Progenitor cell of endocrine pancreas (in vitro differentiated cells): ENCODE results near the gene IQGAP3. TPM values are rescaled to one million over a fixed set of nuclear protein-coding genes. Genes with fewer than 3 reads are reported as not detected.
"Not testable (repeated sequence)": the region's sequence is repeated elsewhere in the genome, so short reads cannot be mapped to it uniquely, and the experiment has no call there.

ENCODE experiments used
- DNase-seq: peaks from one replicate; pipeline ENCODE4 v3.0.0; 2021; ENCODE audit warnings: low spot score; ENCODE audit not compliant: unreplicated experiment
- H3K27ac Mint-ChIP-seq: 2 replicates; pipeline ENCODE4 v1.8.0; 2021; ENCODE audit warnings: mild to moderate bottlenecking, moderate library complexity, mixed read lengths
- H3K27me3 Mint-ChIP-seq: 2 replicates; pipeline ENCODE4 v1.8.0; 2021; ENCODE audit warnings: mixed read lengths
- H3K36me3 Mint-ChIP-seq: 2 replicates; pipeline ENCODE4 v1.8.0; 2022; ENCODE audit warnings: mixed read lengths; ENCODE audit not compliant: insufficient read depth
- H3K4me1 Mint-ChIP-seq: 2 replicates; pipeline ENCODE4 v1.8.0; 2021; ENCODE audit warnings: low read depth, mixed read lengths
- H3K4me3 Mint-ChIP-seq: 2 replicates; pipeline ENCODE4 v1.8.0; 2021; ENCODE audit warnings: low read depth, mild to moderate bottlenecking, moderate library complexity, mixed read lengths
- H3K9me3 Mint-ChIP-seq: 2 replicates; pipeline ENCODE4 v1.8.0; 2021; ENCODE audit warnings: low read depth, mixed read lengths
- total RNA-seq: library from RNA; stranded (reverse); gene quantifications from 2 replicates; pipeline ENCODE4 v1.2.1, GENCODE V29; 2021
- TF ChIP-seq, protein P1 (sequence below): fragments of 200-600 bp; sonication (generic); IDR thresholded peaks from one replicate; pipeline ENCODE4 v1.5.0; 2021; ENCODE audit warnings: antibody characterized with exemption, mild to moderate bottlenecking; ENCODE audit not compliant: unreplicated experiment

Gene IQGAP3
- total RNA-seq, 1 donor from 2014 or later, result 29.6 TPM

GRCh38 chr1:156612666-156613065 lies 40.3 kb upstream of the IQGAP3 start:
- Mint-ChIP-seq H3K27me3 (peaks cover 23% of the 10 kb centered on the region), H3K27ac (no peak overlapping the region), H3K4me3 (no peak overlapping the region), H3K4me1 (peaks cover 11% of the 10 kb centered on the region), H3K36me3 (no peaks in the 10 kb centered on the region), H3K9me3 (no peaks in the 10 kb centered on the region)
- TF ChIP-seq, protein P1, sequence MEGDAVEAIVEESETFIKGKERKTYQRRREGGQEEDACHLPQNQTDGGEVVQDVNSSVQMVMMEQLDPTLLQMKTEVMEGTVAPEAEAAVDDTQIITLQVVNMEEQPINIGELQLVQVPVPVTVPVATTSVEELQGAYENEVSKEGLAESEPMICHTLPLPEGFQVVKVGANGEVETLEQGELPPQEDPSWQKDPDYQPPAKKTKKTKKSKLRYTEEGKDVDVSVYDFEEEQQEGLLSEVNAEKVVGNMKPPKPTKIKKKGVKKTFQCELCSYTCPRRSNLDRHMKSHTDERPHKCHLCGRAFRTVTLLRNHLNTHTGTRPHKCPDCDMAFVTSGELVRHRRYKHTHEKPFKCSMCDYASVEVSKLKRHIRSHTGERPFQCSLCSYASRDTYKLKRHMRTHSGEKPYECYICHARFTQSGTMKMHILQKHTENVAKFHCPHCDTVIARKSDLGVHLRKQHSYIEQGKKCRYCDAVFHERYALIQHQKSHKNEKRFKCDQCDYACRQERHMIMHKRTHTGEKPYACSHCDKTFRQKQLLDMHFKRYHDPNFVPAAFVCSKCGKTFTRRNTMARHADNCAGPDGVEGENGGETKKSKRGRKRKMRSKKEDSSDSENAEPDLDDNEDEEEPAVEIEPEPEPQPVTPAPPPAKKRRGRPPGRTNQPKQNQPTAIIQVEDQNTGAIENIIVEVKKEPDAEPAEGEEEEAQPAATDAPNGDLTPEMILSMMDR, result no peak
- DNase-seq, result no peak

DNA sequence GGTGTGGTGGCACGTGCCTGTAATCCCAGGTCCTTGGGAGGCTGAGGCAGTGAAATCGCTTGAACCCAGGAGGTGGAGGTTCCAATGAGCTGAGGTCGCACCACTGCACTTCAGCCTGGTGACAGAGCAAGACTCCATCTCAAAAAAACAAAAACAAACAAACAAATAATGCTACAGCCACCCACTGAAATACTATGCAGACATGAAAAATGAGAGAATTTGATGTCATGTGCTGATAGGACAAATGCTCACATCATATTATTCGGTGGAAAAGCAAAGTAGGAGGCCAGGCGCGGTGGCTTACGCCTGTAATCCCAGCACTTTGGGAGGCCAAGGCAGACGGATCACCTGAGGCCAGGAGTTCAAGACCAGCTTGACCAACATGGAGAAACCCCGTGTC lies 37.7 kb upstream of the IQGAP3 start:
- not testable (repeated sequence) for H3K27ac Mint-ChIP-seq, H3K4me3 Mint-ChIP-seq, H3K36me3 Mint-ChIP-seq, H3K4me1 Mint-ChIP-seq, H3K9me3 Mint-ChIP-seq, DNase-seq
- peaks cover 11% of the 10 kb centered on the region for H3K27me3 Mint-ChIP-seq

GRCh38 chr1:156608981-156609380 lies 36.6 kb upstream of the IQGAP3 start:
- H3K27me3 Mint-ChIP-seq, result peaks cover 11% of the 10 kb centered on the region
- TF ChIP-seq, protein P1, result peak; percentile 68
- no peaks in the 10 kb centered on the region for H3K36me3 Mint-ChIP-seq
- no peak overlapping the region for H3K4me3 Mint-ChIP-seq
- DNase-seq, result peak; percentile 28
- no peaks in the 10 kb centered on the region for H3K9me3 Mint-ChIP-seq
- H3K4me1 Mint-ChIP-seq, result peaks cover 7% of the 10 kb centered on the region
- no peak overlapping the region for H3K27ac Mint-ChIP-seq

DNA sequence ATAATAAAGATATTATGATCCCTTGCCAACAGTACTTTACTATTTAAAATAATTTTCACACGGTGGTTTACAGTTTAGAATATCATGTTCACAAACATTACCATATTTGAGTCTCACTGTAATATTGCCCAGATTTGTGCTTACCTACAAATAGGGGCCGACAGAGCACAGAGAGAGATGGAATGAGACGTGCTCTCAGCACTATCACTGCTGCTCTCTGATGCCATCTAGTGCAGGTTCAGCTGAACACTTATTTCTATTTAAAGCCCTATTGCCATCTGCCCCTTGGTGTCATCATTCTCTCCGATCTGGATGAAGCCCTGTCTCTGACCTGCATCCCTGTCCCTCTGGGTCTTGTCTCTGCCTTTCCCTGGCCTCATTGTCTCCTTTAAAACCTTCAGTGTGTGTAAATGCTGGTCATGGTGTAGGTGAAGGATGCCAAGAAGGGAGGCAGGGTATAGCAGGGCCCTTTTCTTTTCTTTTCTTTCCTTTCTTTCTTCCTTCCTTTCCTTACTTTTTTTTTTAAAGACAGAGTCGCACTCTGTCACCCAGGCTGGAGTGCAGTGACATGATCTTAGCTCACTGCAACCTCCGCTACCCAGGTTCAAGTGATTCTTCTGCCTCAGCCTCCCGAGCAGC lies 35.8 kb upstream of the IQGAP3 start:
- Mint-ChIP-seq H3K27me3 (peaks cover 11% of the 10 kb centered on the region), H3K36me3 (no peaks in the 10 kb centered on the region), H3K9me3 (no peaks in the 10 kb centered on the region), H3K4me3 (no peak overlapping the region), H3K4me1 (peaks cover 7% of the 10 kb centered on the region), H3K27ac (no peak overlapping the region)
- TF ChIP-seq, protein P1, result peak; percentile 68
- DNase-seq, result no peak

DNA sequence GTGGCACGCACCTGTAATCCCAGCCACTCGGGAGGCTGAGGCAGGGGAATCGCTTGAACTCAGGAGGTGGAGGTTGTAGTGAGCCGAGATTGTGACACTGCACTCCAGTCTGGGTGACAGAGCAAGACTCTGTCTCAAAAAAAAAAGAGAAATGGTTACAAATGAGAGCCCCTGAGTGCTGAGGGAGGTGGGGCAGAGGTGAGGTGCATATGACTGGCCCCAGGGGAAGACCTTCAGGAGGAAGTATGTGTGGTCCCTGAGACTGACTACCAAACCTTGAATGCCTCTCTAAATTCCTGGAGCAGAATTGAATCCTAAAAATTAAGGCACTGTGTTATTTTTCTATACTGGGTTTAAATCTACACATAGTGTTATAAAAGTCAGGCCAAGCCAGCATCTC lies 35.0 kb upstream of the IQGAP3 start:
- H3K4me1 Mint-ChIP-seq, H3K9me3 Mint-ChIP-seq, H3K4me3 Mint-ChIP-seq: not testable (repeated sequence)

DNA sequence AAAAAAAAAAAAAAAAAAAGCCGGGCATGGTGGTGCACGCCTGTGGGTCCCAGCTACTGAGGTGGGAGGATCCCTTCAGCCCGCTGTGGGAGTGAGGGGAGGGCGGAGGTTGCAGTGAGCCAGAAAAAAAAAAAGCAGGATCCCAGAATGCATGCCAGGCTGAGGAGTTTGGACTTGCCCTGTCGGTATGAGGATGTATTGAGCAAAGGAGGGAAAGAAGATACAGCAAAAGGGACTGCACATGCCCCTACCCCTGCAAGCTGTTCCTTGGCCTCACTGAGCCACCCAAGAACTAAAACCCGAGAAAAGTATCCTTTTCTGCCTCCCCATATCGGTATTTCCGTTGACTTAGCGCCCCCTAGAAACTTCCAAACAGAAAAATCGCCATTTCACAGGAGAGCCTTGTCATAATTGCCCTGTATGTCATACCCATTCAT lies 30.2 kb upstream of the IQGAP3 start:
- H3K4me3 Mint-ChIP-seq, result peak overlapping the region; percentile 16
- no peak overlapping the region for H3K27ac Mint-ChIP-seq
- DNase-seq, result no peak

More for the DNA sequence above, 35.0 kb upstream of the IQGAP3 start:
- not testable (repeated sequence) for H3K27me3 Mint-ChIP-seq, H3K27ac Mint-ChIP-seq, H3K36me3 Mint-ChIP-seq, DNase-seq

More for the DNA sequence above, 30.2 kb upstream of the IQGAP3 start:
- TF ChIP-seq, protein P1, result peak; percentile 22
- no peaks in the 10 kb centered on the region for H3K27me3 Mint-ChIP-seq
- H3K9me3 Mint-ChIP-seq, result no peaks in the 10 kb centered on the region
- H3K4me1 Mint-ChIP-seq, result peaks cover 7% of the 10 kb centered on the region
- peaks cover 3% of the 10 kb centered on the region for H3K36me3 Mint-ChIP-seq
